Chondrocyte (in vitro differentiated cells): ENCODE data around the gene BMPER. TPM values are rescaled to one million over a fixed set of nuclear protein-coding genes. Genes with fewer than 3 reads are reported as not detected.

Experiments
- DNase-seq: peaks from one replicate; pipeline ENCODE4 v3.0.0; 2021; ENCODE audit warnings: mixed read lengths, low spot score
- H3K27ac Mint-ChIP-seq: one replicate; pipeline ENCODE4 v1.8.0; 2021; ENCODE audit warnings: mild to moderate bottlenecking, moderate library complexity, mixed read lengths; ENCODE audit not compliant: unreplicated experiment
- H3K27me3 Mint-ChIP-seq: 2 replicates; pipeline ENCODE4 v1.8.0; 2021; ENCODE audit warnings: low read depth, mixed read lengths
- H3K36me3 Mint-ChIP-seq: 2 replicates; pipeline ENCODE4 v1.8.0; 2021; ENCODE audit warnings: low read depth, mixed read lengths
- H3K4me1 Mint-ChIP-seq: 2 replicates; pipeline ENCODE4 v1.8.0; 2021; ENCODE audit warnings: low read depth, mild to moderate bottlenecking, mixed read lengths
- H3K4me3 Mint-ChIP-seq: one replicate; pipeline ENCODE4 v1.8.0; 2021; ENCODE audit warnings: mild to moderate bottlenecking, moderate library complexity, mixed read lengths; ENCODE audit not compliant: unreplicated experiment
- H3K9me3 Mint-ChIP-seq: 2 replicates; pipeline ENCODE4 v1.8.0; 2021; ENCODE audit warnings: low read depth, mixed read lengths
- CTCF ChIP-seq: fragments of 200-600 bp; sonication (generic); IDR thresholded peaks from 2 replicates; pipeline ENCODE4 v1.5.0; 2021; ENCODE audit warnings: antibody characterized with exemption, mild to moderate bottlenecking, moderate library complexity
- total RNA-seq: library from RNA; stranded (reverse); gene quantifications from 3 replicates; pipeline ENCODE4 v1.2.1, GENCODE V29; 2021

BMPER gene
- total RNA-seq, 1 donor from 2014 or later = 0.30 TPM

GRCh38 chr7:33870120-33870519 is 35.2 kb upstream of the BMPER start:
- Mint-ChIP-seq H3K4me3 (no peak overlapping the region), H3K27me3 (no peaks in the 10 kb centered on the region), H3K9me3 (peaks cover 8% of the 10 kb centered on the region), H3K4me1 (peaks cover 24% of the 10 kb centered on the region), H3K36me3 (no peaks in the 10 kb centered on the region), H3K27ac (no peak overlapping the region)
- DNase-seq = no peak
- TF ChIP-seq CTCF = no peak

DNA sequence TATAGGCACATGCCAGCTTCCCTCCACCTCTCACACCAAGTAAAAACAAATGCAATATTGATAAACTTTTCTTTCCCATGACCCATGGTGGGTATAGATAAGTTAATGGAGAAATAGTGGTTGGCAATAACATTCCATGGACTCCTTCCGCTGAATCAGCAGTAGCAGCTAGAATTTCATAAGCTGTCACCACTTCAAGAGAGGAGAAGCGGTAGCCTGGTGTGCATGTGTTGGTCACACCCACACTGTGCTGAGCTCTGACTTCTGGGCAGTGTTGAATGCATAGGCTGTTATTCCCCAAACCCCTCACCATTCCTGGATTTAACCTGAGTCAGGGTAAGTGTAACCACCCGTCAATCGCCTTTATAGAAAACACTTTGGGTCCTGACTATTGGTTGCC is 32.5 kb upstream of the BMPER start:
- Mint-ChIP-seq H3K9me3 (peaks cover 8% of the 10 kb centered on the region), H3K27ac (no peak overlapping the region), H3K4me3 (no peak overlapping the region), H3K27me3 (no peaks in the 10 kb centered on the region), H3K36me3 (no peaks in the 10 kb centered on the region), H3K4me1 (peaks cover 34% of the 10 kb centered on the region)
- no peak for TF ChIP-seq CTCF
- no peak for DNase-seq

DNA sequence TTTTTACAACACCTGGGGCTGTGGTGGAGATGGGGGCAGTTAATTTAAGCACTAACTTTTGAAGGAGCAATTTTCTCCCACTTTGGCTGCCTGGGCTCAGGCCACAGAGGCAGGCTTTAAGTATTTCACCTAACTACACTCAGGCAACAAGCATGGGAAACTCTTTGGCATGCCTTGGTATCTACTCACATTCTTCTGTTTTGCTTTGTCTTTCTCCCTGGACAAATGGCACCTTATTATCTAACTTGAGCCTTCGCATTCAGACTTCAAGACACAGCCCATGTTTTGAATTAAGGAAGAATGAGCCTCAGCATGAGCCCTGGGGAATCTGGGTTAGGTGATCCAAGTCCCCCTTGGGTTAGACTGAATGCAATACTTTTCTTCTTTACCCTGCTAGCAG is 31.8 kb upstream of the BMPER start:
- H3K27ac Mint-ChIP-seq = no peak overlapping the region
- DNase-seq = no peak

GRCh38 chr7:33873981-33874750 is 31.2 kb upstream of the BMPER start:
- no peaks in the 10 kb centered on the region for H3K36me3 Mint-ChIP-seq

More for the DNA sequence above, 31.8 kb upstream of the BMPER start:
- TF ChIP-seq CTCF = no peak
- H3K27me3 Mint-ChIP-seq = no peaks in the 10 kb centered on the region
- no peak overlapping the region for H3K4me3 Mint-ChIP-seq
- H3K4me1 Mint-ChIP-seq = peaks cover 34% of the 10 kb centered on the region
- H3K36me3 Mint-ChIP-seq = no peaks in the 10 kb centered on the region
- H3K9me3 Mint-ChIP-seq = peaks cover 8% of the 10 kb centered on the region

DNA sequence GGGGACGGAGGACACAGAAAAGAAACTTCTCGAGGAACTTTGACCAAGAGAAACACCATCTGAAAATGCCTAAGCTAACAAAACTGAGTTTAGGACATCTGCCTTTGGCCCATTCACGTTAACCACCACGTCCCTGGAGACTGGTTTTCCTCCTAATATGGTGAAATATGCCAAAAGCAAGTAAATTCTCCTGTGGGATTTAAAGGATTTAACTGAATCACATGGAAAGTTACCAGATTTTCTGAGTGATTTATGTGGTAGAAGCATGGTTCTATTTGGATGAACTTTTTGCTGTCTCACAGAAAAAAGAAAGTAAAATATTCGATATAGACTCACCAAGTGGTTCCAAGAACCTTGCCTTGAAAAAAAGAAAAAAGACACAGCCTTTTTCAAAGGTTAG is 30.4 kb upstream of the BMPER start:
- H3K36me3 Mint-ChIP-seq = no peaks in the 10 kb centered on the region
- H3K4me3 Mint-ChIP-seq = no peak overlapping the region
- peaks cover 34% of the 10 kb centered on the region for H3K4me1 Mint-ChIP-seq
- H3K9me3 Mint-ChIP-seq = peaks cover 5% of the 10 kb centered on the region
- H3K27ac Mint-ChIP-seq = no peak overlapping the region
- no peak for TF ChIP-seq CTCF
- no peak for DNase-seq
- H3K27me3 Mint-ChIP-seq = no peaks in the 10 kb centered on the region

More at GRCh38 chr7:33873981-33874750, 31.2 kb upstream of the BMPER start:
- H3K4me1 Mint-ChIP-seq = peaks cover 34% of the 10 kb centered on the region
- no peaks in the 10 kb centered on the region for H3K27me3 Mint-ChIP-seq
- TF ChIP-seq CTCF = no peak
- no peak for DNase-seq
- peaks cover 8% of the 10 kb centered on the region for H3K9me3 Mint-ChIP-seq
- H3K4me3 Mint-ChIP-seq = no peak overlapping the region
- H3K27ac Mint-ChIP-seq = no peak overlapping the region
